Thoracic aorta (tissue), 2 donors: Measurements from ENCODE around the gene CEP55. TPM values are rescaled to one million over a fixed set of nuclear protein-coding genes. Genes with fewer than 3 reads are reported as not detected.

Experiments
- ATAC-seq: fragments of 150-250 bp; one replicate; pipeline ENCODE4 v1.8.0; 2017; ENCODE audit warnings: low read depth; ENCODE audit not compliant: insufficient number of reproducible peaks, low FRiP score
- DNase-seq: peaks from one replicate; pipeline ENCODE4 v3.0.0-alpha.2; 2020; ENCODE audit warnings: low spot score
- H3K27ac ChIP-seq, 2 donors: fragments of 200-600 bp; sonication (generic); 1 replicate in 1 of 2; 2 replicates in 1 of 2; pipeline ENCODE4 v1.5.1; 2016; ENCODE audit warnings: mild to moderate bottlenecking in 2 of 2, moderate library complexity in 2 of 2
- H3K27me3 ChIP-seq: fragments of 200-600 bp; sonication (generic); replicated peaks from 2 replicates; pipeline ENCODE4 v1.6.0; 2016; ENCODE audit warnings: mild to moderate bottlenecking; ENCODE audit not compliant: insufficient read depth
- H3K36me3 ChIP-seq: fragments of 200-600 bp; sonication (generic); one replicate; pipeline ENCODE4 v1.5.1; 2016
- H3K4me1 ChIP-seq, 2 donors: fragments of 200-600 bp; sonication (generic); 1 replicate in 1 of 2; 2 replicates in 1 of 2; pipeline versions ENCODE4 v1.5.1 to v1.6.0; 2016; ENCODE audit warnings: low read depth in 2 of 2, mild to moderate bottlenecking in 1 of 2; ENCODE audit not compliant: control insufficient read depth in 1 of 2
- H3K4me3 ChIP-seq: fragments of 200-600 bp; sonication (generic); 2 replicates; pipeline ENCODE4 v1.5.1; 2016; ENCODE audit warnings: mild to moderate bottlenecking
- H3K9me3 ChIP-seq: fragments of 200-600 bp; sonication (generic); 2 replicates; pipeline ENCODE4 v1.5.1; 2016
- total RNA-seq, 2 donors: library from RNA; depleted of rRNA; stranded (reverse); fragments of >200 nt; gene quantifications; one replicate each; pipeline versions ENCODE4 v1.1.0 to v1.2.3, GENCODE V29; 2016
- TF ChIP-seq, protein P1 (sequence below): fragments of 200-600 bp; sonication (generic); IDR thresholded peaks from one replicate; pipeline ENCODE4 v1.5.1; 2019; ENCODE audit warnings: antibody characterized with exemption

Gene CEP55
- total RNA-seq, 2 donors from 2014 or later: 5.1 TPM; not detected in 1

DNA sequence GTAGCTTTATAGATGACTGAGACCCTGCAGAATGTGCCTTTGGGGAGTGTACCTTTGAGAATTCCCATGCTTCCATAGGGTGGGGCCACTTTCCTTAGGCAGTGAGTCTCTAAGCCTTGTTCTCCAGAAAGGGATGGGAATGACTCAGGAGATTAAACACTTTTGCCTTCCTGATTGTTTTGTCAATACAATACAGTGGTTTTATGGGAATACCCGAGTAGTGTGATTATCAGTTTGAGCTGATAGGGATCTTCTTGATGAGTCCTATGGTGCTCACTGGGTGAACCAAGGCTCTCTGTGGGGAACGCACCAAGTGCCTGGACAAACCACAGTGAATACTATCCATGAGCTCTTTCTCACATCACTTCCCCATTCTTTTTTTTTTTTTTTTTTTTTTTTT lies 20.5 kb upstream of the CEP55 start:
- Histone ChIP-seq H3K27ac (peak overlapping the region in 1 of 2 donors; percentile 11), H3K36me3 (no peaks in the 10 kb centered on the region), H3K9me3 (no peaks in the 10 kb centered on the region), H3K27me3 (no peaks in the 10 kb centered on the region), H3K4me1 (peaks cover 24 to 92% of the 10 kb centered on the region in 2 donors), H3K4me3 (no peak overlapping the region)
- TF ChIP-seq, protein P1, sequence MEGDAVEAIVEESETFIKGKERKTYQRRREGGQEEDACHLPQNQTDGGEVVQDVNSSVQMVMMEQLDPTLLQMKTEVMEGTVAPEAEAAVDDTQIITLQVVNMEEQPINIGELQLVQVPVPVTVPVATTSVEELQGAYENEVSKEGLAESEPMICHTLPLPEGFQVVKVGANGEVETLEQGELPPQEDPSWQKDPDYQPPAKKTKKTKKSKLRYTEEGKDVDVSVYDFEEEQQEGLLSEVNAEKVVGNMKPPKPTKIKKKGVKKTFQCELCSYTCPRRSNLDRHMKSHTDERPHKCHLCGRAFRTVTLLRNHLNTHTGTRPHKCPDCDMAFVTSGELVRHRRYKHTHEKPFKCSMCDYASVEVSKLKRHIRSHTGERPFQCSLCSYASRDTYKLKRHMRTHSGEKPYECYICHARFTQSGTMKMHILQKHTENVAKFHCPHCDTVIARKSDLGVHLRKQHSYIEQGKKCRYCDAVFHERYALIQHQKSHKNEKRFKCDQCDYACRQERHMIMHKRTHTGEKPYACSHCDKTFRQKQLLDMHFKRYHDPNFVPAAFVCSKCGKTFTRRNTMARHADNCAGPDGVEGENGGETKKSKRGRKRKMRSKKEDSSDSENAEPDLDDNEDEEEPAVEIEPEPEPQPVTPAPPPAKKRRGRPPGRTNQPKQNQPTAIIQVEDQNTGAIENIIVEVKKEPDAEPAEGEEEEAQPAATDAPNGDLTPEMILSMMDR: no peak
- ATAC-seq (no peak), DNase-seq (no peak)

DNA sequence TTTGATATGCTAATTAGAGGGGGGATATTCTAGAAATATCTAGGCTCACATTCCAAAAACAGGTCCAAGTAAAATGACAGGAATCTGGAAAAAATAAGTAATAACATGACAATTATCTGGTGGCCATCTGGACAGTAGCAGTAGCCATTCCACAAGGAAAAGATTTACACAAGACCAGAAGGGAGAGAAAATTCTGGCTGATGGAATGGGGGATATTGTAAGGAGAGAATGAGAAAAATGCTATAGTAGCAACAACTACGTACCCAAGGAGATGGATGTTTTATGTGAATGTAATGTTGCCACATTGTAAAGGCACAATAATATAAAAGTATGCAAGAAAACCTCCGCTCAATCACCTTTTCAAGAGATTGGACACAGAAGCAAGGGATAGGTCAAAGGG lies 19.7 kb upstream of the CEP55 start:
- Histone ChIP-seq H3K27me3 (no peaks in the 10 kb centered on the region), H3K4me1 (peaks cover 17 to 87% of the 10 kb centered on the region in 2 donors), H3K4me3 (no peak overlapping the region), H3K9me3 (no peaks in the 10 kb centered on the region), H3K36me3 (no peaks in the 10 kb centered on the region), H3K27ac (no peak overlapping the region)
- ATAC-seq (no peak), DNase-seq (no peak)
- TF ChIP-seq, protein P1: no peak

DNA sequence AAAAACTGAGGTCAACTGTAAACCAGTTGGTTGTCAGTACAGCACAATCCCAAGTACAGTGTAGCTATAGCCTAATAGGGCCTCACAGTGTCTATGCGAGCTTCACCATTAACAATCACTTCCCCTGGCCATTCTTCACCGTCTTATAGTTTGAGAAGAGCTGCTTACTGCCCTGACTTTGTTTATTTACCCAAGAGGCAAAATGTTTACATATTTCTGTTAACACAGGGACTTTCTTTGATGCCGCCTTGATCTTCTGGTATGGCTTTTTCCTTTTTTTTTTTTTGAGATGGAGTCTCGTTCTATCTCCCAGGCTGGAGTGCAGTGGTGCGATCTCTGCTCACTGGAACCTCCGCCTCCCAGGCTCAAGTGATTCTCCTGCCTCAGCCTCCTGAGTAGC lies 17.5 kb upstream of the CEP55 start:
- no peaks in the 10 kb centered on the region for H3K27me3 ChIP-seq
- TF ChIP-seq, protein P1: no peak
- H3K9me3 ChIP-seq: no peaks in the 10 kb centered on the region
- H3K27ac ChIP-seq: no peak overlapping the region
- peak overlapping the region; percentile 76 for H3K4me3 ChIP-seq
- no peak for DNase-seq
- ATAC-seq: no peak
- H3K36me3 ChIP-seq: no peaks in the 10 kb centered on the region
- H3K4me1 ChIP-seq: peaks cover 13 to 73% of the 10 kb centered on the region in 2 donors

DNA sequence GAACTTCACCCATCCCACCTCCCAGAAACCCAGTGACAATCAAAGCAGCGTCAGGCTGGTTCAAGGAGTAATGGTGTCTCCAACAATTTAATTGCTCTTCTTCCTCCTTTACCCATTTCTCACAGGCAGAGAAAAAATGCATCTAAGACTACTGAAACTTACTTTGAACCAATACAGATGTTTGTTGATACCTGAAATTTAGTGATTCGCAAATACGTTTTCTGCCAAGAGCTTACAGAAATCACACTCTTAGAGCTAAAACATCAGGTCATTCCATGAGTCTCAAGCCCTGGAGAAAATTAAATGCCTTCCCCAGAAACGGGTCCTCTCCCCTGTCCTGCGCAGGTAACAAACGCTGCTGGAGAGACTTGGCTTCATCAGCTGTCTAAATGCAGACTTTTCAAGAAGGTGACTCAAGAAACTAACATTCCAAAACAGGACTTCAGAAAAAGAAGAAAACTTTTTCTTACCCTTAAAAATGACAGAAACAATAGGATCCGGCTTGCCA lies 14.7 kb upstream of the CEP55 start:
- Histone ChIP-seq H3K9me3 (no peaks in the 10 kb centered on the region), H3K27ac (peak overlapping the region; percentile 86 to 93), H3K4me3 (peak overlapping the region; percentile 76), H3K4me1 (peaks cover 6 to 45% of the 10 kb centered on the region in 2 donors), H3K36me3 (no peaks in the 10 kb centered on the region), H3K27me3 (no peaks in the 10 kb centered on the region)
- no peak for DNase-seq
- TF ChIP-seq, protein P1: no peak
- peak; percentile 7 for ATAC-seq

DNA sequence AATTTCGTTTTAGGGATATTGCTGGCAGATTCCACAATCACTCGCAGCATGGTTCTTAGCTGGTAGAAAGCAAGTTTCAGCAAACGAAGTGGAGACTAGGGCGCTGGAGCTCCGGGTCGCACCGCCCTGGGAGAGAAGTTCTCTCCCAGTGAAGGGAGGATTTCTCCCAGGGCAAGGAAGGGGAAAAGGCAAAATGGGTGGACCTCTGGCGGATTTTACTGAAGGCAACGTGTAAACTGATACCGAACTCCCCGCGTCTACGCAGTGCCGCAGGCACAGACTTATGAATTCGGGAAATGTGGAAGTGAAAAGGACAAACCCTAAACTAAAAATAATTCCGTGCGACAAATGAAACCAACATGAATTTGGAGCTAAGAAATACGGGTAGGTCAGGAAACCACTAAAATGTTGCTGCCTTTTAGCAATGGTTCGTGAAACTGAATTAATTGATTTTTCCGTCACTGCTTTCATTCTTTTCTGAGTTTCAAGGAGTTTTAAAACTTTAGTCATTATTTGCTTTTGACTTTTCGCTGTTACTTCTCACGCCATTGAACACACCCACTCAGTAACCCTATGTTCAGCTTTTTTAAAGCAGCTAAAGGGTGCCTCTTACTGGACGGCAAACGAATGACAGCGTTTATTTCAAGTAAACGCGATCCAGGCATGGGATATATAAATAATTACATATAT lies 14.1 kb upstream of the CEP55 start, which contains the start of gene MYOF:
Gene MYOF (minus strand): TSS at position 190 of the 690 bp plus-strand sequence. CDS start 140 bp downstream, at position 50.
- Histone ChIP-seq H3K27ac (peak within 1 kb of the TSS; percentile 86 to 93), H3K4me3 (peak within 1 kb of the TSS; percentile 76), H3K4me1 (peaks cover 6 to 39% of the 10 kb centered on the region in 2 donors), H3K27me3 (no peaks in the 10 kb centered on the region), H3K9me3 (no peaks in the 10 kb centered on the region), H3K36me3 (no peaks in the 10 kb centered on the region)
- peak; percentile 11 for ATAC-seq
- TF ChIP-seq, protein P1: peak; percentile 55
- DNase-seq: no peak
